CD4-positive, alpha-beta T cell treated with Interferon alpha-2 for 1 hour (primary cell): ENCODE data around the gene RTN4RL2.

ENCODE experiments used
- DNase-seq, 2 donors: peaks; one replicate each; pipeline ENCODE4 v3.0.0-alpha.2; 2020 to 2022

Gene RTN4RL2

DNA sequence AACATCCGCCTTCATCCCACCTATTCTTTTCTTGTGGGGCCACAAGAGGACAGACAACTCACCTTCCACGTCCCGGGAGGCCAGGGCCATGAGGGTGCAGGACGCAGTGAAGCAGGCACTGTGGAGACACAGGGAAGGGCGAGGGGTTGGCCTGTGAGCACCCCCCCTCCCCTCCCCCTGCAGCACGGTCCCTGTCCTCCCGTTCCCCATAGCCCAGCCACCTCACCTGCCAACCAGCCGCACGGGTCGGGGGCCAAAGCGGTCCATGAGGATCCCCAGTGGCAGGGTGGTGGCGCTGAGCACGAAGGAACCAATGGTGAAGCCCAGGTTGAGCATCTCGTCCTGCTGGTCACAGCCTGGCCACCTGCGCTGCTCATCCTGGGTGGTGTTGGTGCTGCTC is 40.6 kb downstream of the RTN4RL2 start:
- DNase-seq, result no peak

DNA sequence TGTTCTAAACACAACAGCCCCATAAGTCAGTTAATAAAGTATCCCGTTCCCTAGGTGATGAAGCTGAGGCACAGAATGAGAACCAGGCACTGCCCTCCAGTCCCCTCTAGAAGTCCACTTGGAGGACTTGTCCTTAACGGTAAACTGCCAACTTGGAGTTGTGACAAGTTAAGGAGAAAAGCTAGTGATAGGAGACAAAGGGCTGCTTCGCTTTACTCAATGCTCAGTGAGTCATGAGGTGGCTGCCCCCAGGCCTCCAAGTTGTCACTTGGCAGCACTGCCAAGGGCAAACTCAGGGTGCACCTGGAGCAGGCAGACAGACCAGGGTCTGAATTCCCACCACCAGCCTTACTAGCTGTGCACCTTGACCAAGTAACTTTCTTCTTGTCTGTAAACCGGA is 41.6 kb downstream of the RTN4RL2 start:
- no peak for DNase-seq

DNA sequence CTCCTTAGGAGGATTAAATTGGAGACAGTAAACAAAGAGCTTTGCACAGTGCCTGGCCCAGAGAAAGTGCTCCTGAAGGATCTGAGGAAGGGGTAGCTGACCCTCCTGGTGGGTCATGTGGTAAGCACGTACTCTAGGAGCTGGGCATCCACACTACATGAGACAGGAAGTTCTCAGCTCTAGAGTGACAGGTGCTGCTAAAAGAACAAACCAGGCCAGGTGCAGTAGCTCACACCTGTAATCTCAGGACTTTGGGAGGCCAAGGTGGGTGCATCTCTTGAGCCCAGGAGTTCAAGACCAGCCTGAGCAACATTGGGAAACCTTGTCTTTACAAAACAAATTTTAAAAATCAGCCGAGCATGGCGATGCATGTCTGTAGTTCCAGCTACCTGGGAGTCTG is 42.0 kb downstream of the RTN4RL2 start:
- DNase-seq, result no peak

DNA sequence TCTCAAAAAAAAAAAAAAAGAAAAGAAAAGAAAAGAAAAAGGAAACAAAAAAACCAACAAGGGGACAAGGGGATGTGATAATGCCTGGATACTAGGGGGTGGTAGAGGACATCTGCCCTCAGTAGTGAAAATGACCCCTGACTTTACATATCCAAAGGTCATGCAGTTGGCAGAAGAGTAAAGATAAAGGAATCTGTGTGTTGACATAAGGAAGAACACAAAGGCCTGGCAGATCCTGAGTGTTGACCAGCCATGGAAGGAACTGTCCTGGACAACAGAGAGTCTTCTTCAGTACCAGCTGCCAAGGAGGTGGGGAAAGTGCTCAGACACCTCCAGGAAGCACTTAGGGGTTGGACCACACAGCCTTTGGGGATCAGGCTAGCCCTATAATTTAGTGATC is 42.5 kb downstream of the RTN4RL2 start:
- no peak for DNase-seq

DNA sequence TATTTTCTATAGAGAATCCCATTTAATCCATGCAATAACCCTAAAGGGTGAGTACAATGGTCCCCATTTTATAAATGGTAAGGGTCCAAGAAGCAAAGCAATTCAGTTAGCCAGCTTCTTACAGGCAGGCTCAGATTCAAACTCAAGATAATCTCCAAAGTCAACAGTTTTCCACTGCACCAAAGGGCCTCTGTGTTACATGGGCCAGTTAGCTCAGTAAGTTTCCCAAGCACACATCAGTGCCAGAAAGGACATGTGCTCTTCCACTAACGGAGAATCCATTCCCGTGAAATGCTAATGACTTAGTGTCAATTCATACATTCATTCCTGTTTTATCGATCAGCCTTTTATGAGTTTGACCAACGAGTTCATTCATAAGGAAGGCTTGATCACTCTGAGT is 44.2 kb downstream of the RTN4RL2 start:
- no peak for DNase-seq

DNA sequence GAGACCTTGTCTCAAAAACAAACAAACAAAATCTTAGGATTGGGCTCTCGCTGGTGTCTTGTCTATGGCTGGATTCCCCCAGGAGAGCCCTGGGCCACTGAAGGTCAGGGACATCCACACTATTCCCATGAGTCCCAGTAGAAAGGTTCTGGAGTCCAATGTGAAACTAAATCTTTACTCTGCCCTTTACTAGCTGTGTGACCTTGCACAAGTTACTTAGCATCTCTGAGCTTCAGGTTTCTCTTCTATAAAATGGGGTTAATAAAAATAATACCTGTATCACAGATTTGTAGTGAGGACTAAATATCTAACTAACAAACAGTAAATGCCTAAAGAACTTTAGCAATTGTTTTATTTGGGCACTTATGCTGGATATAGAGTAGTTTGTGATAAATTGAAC is 46.2 kb downstream of the RTN4RL2 start:
- no peak for DNase-seq

DNA sequence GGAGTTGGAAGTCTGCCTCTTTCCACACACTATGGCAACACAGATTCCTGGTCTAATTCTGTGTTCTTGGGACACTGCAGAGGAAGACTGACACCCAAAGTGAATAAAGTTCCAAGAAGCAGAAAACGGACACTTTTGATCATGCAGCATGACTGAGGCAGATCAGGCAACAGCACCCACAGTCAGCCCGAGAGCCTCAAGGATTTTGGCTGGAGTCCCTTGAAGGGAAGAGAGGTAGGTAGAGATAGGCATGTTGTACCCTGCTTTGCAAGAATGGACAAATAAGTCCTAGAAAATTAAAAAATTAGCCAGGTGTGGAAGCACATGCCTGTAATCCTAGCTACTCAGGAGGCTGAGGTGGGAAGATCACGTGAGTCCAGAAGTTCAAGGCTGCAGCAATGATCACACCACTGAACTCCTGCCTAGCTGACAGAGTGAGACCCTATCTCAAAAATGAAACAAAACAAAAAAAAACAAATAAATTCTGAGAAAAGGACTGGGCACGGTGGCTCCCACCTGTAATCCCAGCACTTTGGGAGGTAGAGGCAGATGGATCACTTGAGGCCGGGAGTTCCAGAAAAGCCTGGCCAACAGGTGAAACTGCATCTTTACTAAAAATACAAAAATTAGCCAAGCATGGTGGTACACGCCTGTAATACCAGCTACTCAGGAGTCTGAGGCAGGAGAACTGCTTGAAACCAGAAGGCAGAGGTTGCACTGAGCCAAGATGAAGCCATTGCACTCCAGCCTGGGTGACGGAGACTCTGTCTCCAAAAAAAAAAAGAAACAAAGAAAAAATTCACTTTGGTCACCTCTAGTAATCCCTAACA is 48.2 kb downstream of the RTN4RL2 start:
- DNase-seq, result no peak

DNA sequence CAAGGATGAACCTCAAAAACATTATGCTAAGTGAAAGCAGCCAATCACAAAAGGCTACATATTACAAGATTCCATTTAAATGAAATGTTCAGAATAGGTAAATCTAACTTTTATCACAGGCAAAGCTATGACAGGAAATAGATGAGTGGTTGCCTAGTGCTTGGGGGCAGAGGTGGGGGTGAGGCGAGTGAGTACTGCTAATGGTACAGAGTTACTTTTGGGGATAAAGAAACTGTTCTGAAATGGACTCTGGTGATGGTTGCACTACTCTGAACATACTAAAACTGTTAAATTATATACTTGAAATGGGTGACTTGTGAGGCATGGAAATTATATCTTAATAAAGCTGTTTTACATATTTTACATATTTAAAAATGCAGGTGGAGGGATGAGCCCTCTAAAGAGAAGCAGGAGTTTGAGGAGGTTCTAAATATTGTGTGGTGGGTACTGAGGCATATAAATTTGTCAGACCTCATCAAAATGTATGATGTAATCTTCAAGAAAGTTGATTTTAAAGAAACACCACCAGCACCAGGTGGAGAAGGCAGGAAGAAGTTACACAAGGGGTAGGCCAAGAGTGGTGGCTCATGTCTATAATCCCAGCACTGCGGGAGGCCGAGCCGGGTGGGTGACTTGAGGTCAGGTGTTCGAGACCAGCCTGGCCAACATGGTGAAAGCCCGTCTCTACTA is 51.6 kb downstream of the RTN4RL2 start:
- DNase-seq, result no peak

DNA sequence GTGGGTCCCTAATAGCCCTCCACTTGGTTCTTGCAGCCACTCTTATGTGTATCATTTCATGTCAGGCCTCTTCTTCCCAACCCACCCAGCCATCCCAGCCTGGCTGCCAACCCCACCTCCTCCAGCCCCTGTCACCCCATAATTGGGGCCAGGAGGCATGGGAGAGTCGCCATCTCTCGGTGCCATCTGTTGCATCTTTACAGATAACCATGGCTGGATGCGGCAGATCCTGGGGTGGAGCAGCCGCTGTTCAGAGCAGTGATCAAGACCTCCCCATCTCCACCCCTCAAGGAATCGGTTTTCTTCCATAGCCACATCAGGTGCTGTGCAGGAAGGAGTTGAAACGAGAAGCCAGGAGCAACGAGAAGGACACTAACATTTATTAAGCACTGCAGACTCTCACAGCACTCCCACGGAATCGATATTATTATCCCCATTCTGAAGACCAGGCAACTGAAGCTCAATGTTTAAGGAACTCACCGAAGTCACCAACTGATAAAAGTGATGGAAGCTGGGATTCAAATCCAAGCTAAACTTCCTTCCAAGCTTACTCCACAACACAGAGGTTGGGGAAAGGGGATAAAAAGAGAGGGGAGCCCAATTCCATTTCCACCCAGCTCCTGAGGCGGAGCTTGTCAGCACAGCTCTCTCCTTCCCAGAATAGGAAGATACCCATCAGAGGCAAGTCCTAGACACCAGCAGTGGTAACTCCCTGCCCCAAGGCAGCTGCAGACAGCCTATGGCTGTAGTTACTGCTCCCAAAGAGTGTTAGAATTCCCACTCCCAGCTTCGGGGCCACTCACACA is 52.5 kb downstream of the RTN4RL2 start:
- DNase-seq, result no peak

DNA sequence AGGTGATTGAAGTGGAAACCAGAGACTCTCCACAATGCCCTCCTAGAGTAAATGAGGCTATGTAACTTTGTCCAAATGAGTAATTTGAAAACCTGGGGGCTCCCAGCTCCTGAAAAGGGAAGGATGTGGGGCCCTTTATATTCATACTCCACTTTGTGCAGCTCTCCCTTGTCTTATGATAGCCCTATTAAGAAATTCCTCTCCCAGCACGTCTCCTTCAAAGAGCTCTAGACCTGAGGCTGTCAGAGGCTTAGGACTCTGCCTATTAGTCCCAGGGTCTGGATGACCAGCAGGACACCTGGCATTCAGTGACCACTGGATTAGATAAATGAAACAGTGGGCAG is 53.1 kb downstream of the RTN4RL2 start:
- no peak for DNase-seq

DNA sequence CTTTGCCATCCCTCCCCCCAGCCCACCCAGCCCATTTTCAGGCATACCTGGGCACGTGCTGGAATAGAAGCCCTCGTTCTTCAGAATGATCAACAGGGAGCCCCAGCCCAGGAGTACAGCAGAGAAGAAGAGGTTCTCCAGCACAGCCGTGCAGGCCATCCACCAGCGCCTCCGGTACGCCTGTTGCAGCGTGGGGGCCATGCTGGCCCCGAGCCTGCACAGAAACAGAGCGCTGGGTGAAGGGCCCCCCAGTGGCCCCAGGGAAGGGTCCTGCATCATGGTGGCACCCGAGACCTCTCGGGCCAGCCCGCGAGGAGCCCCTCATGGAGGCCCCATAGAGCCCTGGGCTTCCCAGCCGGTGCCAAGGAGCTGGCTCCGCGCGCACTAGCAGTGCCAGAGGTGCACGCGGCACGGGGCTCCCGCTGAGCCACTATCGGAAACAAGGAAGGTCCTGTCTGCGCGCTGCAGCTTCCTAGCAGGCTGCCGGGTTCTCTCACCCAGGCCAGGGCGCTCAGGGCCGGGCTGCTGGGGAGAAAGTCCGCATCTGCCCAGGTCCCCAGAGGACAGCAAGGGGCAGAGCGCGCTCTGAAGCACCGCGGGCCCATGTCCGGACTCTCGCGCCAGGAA is 53.7 kb downstream of the RTN4RL2 start:
- DNase-seq, result peak; percentile 4 to 24

DNA sequence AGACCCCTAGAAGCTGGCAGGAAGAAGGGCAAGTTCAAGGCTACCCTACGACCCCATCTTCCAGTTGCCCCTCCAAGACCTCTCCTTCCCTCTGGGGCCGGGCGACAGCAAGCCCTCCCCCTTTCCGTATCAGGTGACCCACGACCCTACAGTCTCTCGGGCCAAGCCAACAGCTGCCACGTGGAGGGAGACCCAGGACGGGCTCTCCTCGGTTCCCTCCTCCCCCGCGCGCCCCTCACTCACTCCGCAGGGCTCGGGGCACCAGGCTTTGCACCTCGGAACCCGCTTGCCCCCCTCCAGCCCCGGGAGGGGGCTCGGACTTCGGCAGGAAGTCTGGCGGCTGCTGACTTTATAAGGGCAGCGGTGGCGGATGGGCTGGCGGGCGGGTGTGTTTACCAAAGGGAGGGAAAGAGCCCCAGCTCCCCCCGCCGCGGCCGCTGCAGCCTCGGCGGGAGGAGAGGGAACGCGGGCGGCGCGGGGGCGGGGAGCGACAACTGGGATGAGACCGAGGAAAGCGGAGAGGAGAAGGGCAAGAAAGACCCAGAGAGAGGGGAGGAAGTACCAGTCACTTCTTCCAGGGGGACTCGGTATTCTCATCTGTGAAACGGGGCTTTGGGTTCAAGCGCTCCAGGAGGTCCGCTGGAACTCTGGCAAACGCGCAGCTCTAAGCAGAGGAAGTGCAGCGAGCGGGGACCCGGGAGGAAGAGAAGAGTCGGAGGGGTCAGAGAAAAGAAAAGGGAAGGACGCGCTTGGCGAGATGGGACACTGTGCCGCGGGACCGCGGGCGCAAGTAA is 54.4 kb downstream of the RTN4RL2 start:
- peak; percentile 12 to 52 for DNase-seq

DNA sequence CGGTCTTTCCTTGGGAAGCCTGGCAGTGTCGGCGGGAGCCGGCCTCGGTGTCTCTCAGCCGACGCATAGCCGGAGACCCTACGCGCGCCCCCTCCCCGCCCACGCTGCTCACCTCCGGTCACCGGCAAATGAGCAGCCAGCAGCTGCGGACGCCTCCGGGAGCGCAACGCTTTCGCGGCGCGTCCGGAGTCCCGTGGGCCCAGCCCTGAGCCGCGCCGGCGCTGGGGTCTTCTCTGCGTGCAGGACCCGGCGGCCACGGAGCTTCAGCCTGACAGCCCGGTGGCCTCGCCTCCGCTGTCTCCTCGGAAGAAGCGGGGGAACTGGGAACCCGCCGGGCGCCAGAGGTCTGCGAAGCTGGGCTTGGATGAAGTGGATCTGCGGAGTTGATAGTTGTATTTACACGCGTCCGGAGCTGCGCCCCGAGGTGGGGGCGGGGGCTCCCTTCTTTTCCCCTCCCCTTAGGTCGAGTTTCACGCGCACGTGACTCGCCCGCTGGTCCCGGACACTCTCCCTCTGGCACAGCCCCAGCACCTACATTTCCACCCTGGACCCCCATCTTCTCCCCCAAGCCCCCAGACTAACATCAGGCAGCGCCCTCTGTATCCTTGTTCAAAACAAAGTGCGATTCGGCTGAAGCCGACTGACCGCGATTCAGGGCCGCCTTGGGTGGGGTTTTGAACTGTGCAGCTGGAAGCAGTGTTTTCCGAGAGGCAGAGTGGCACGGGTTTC is 55.2 kb downstream of the RTN4RL2 start, which contains the start of gene SLC43A1:
Gene SLC43A1 (minus strand): TSS at position 371 of the 729 bp plus-strand sequence. CDS start 1,591 bp downstream, outside the sequence.
- peak in 1 of 2 donors; percentile 30 for DNase-seq

DNA sequence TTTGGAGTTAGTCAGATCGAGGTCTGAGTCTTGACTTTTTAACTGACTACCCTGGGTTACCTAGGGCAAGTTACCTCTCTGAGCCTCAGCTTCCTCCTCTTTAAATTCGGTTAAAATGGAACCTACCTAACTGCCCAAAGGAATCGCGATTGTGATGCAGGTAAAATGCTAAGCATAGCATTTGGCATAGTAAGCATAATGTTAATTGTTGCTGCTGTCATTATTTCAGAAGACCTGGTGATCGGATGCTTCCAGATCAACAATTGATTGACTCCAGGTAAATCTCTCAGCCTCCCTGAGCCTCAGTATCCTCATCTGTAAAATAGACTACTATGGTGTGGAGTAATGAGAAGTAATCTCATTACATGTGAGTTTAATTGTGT is 55.7 kb downstream of the RTN4RL2 start:
- DNase-seq, result no peak

DNA sequence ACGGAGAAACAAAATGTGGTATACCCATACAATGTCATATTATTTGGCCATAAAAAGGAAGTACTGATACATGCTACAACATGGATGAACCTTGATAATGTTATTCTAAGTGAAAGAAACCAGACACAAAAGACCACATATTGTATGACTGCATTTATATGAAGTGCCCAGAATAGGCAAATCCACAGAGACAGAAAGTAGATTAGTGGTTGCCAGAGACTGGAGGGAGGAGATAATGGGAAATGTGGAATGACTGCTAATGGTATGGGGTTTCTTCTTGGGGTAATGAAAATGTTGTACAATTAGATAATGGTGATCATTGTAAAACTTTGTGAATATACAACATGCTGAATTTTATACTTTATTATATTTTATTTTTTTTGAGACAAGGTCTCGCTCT is 60.8 kb downstream of the RTN4RL2 start:
- DNase-seq, result no peak

DNA sequence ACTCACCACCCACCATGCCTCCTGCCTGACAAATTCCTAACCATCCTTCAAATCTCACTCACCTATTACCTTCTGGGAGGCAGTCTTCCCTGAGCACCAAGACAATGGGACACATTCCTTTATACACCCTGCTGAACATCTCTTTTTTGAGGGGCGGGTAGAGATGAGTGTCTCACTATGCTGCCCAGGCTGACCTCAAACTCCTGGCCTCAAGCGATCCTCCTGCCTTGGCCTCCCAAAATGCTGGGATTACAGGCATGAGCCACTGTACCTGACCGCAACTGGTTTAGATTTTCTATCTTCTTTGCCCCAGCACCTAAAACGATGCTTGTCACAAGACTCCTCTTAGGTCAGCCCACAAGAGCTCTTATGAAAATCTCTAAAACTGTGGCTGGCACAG is 63.1 kb downstream of the RTN4RL2 start:
- no peak for DNase-seq
